Renal cortical epithelial cell (primary cell): ENCODE results near the gene PDZK1IP1. TPM values are rescaled to one million over a fixed set of nuclear protein-coding genes. Genes with fewer than 3 reads are reported as not detected.
"Not testable (repeated sequence)": the region's sequence is repeated elsewhere in the genome, so short reads cannot be mapped to it uniquely, and the experiment has no call there.

Experiments
- DNase-seq: peaks from one replicate; pipeline ENCODE4 v3.0.0-alpha.2; 2011; ENCODE audit warnings: low read depth
- total RNA-seq: library from RNA; depleted of rRNA; stranded (reverse); fragments of >200 nt; gene quantifications from 2 replicates; pipeline ENCODE4 v1.2.3, GENCODE V29; 2014

PDZK1IP1 gene
- total RNA-seq, 1 donor from 2014 or later = 398 TPM

GRCh38 chr1:47223921-47224675, 34.3 kb upstream of the PDZK1IP1 start:
- no peak for DNase-seq

- no peak for DNase-seq
Measured at GRCh38 chr1:47223174-47223920, 33.5 kb upstream of the PDZK1IP1 start.

- no peak for DNase-seq
Measured at GRCh38 chr1:47222476-47222875, 32.6 kb upstream of the PDZK1IP1 start.

- no peak for DNase-seq
Measured at GRCh38 chr1:47219590-47220220, 29.9 kb upstream of the PDZK1IP1 start.

DNA sequence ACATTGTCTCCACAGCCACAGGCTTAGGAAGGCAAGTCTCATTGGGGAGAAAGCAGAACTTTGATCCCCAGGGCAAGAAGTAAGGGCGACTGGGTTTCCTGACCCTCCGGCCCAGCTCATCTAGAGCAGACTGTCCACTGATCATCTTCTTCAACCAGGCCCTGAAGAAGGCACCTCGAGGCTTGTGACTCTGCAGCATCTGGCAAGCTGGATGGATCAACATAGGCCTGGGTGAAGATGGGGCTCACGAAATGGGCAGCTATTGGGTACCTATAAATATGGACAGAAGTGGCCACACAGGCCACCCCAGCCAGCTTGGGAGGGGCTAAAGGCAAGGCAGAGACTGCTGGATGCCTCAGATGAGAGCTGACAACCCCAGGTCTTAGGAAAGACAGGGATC, 29.2 kb upstream of the PDZK1IP1 start:
- no peak for DNase-seq

DNA sequence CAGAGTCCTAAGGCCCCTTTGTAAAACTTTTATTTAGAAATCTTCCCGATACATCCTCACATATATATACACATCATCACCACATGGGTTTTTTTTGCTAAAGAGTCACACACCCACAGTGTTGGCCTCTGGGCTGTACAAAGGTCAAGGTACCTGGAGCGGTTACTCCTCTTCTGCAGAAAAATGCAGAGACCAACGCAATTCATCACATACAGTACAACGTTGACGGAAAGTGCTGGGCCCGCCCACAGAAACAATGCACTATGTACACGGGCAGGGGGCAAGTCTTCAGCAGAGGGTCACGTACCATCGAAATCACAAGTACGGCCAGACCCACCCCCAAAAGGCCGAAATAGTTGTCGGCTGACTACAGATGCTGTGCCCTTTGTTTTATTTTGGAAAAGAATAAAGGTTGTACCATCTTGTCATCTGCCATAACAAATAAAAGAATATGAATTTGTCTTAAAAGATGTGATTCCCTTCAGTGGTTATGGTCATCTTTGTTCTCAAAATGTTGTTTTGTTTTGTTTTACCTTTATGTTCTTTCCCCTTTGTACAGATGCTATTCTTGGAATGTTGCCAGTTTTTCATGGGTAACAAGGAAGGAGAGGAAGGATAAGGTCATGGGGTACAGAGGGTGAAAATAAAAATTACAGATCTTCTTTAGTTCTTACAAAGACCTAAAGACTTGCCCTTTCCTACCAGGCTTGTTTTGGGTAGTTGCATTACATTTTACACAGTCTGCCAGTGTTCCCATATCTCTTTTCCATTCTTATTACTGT, 26.6 kb upstream of the PDZK1IP1 start:
- no peak for DNase-seq

- DNase-seq = no peak
Measured at GRCh38 chr1:47215713-47216112, 25.9 kb upstream of the PDZK1IP1 start.

- DNase-seq = no peak
Measured at GRCh38 chr1:47214549-47214948, 24.7 kb upstream of the PDZK1IP1 start.

DNA sequence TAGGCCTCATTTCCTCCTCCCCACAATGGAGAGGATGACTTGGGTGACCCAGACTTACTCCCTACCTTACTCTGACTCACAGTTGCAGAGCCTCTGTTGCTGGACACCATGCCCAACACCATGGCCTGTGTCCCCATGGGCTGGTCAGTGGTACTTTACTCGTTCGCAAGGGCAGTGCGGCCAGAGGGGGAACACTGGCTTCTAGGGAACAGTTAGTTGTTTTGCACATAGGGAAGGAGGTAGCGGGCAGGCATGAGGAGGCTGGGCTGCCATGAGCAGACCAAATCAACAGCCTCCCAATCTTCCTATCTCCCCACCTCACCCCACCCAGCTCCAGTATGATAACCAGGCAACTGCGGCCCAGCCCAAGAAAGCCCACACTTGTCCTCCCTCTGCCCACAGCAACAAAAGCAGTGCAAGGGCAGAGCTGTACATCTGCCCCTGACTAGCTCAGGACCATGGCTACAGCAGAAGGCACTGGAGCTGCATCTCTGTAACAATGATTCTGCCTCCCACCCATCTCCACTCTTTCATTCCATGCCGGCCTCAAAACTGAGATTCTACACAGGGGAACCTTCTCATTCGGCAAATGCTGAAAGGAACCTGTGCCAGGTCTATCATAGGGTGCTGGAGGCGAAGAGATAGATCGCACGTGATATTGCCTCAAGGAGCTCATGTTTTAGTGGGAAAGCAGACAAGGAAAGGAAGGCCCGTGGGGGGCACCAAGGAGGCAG, 23.6 kb upstream of the PDZK1IP1 start:
- DNase-seq = no peak

DNA sequence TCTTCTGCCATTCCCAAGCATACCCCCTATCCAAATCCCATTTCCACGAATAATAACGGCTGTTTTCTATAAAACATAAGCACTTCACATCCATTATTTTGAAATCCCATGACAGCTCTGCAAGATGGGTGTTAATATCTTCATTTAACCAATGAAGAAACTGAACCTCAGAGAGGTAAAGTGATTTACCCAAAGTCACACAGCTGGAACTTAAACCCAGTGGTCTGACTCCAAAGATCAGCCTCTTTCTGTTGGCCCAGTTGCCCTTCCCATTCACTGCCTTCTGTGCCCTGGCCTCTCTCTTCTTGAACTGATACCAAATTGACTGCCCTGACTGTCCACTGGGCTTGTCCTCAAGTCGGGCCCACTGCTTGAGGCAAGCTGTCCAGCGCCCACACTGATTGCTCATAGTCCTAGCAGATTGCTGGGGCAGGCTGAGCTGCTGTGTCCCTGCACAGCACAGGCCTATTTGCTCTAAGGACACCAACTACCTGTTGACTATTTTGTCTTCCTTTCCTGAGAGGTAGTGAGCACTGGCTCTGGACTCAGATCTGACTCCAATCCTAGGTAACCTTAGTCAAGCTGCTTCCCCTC, 22.9 kb upstream of the PDZK1IP1 start:
- DNase-seq = no peak

GRCh38 chr1:47211796-47212269, 22.0 kb upstream of the PDZK1IP1 start:
- no peak for DNase-seq

- DNase-seq = peak; percentile 60
Measured at GRCh38 chr1:47210666-47211065, 20.8 kb upstream of the PDZK1IP1 start.

DNA sequence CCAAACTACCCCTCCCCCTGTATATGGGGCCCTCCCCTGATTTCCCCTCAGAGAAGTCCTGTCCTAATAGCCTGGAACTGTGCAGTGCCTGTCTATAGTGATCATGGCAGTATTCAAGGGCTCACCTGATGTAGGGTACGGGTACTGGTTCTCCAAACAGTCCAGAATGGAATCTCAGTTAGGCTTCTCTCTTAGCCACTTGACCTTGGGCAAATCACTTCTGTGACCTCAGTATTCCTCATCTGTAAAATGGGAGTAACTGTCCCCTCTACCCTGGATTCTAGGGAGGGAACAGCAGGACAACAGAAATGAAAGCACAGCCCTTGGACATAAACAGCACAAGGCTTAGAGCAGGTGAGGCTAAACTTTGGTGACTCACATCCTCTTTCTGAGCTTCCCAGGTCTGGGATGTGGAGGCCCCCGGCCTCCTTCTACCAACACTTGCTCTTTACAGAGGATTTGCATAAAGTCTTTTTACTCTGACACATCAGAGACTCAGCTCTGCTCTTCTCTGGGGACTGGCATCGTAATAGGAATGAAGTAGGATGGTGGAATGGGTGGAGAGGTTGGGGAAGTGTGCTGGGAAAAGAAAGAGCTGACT, 20.0 kb upstream of the PDZK1IP1 start:
- DNase-seq = peak; percentile 24

- no peak for DNase-seq
Measured at GRCh38 chr1:47209091-47209490, 19.3 kb upstream of the PDZK1IP1 start.

- DNase-seq = no peak
Measured at GRCh38 chr1:47208374-47208850, 18.6 kb upstream of the PDZK1IP1 start.

DNA sequence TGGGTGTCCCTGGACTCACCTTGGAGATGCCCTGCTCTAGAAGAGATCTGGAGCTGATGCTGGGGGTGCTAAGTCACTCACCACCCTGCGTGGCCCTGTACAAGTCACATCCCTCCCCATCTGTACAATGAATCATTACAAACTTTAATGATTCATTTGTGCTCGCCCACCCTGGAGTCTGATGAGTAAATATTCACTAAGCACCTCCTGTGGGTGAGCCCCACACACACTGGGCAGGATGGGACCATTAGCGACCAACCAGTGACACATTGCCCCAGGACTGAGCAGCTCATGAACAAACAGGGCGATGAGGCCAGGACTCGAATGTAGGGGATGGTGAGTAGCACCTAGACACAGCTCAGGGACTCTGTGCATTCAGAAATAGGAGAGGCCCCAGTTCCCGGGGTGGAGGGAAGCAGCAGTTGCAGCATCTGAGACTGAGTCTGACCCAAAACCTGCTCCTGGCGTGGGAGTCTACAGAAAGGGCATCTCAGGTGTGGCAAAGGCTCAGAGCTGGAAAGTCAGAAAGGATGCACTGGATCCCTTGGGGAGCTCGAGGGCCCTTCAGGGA, 18.1 kb upstream of the PDZK1IP1 start:
- peak; percentile 37 for DNase-seq

DNA sequence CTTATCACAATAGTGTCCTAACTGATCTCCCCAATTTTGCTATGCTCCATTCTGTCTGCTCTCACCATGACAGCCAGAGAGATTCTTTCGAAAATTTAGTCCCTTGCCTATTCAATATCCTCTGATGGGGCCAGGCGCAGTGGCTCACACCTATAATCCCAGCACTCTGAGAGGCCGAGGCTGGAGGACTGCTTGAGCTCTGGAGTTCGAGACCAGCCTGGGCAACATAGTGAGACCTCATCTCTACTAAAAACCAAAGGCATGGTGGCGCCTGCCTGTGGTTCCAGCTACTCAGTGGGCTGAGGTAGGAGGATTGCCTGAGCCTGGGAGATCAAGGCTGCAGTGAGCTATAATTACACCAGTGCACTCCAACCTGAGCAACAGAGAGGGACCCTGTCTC, 16.1 kb upstream of the PDZK1IP1 start:
- no peak for DNase-seq

GRCh38 chr1:47203504-47203903, 13.7 kb upstream of the PDZK1IP1 start:
- not testable (repeated sequence) for DNase-seq

GRCh38 chr1:47201179-47201578, 11.3 kb upstream of the PDZK1IP1 start:
- DNase-seq = no peak

DNA sequence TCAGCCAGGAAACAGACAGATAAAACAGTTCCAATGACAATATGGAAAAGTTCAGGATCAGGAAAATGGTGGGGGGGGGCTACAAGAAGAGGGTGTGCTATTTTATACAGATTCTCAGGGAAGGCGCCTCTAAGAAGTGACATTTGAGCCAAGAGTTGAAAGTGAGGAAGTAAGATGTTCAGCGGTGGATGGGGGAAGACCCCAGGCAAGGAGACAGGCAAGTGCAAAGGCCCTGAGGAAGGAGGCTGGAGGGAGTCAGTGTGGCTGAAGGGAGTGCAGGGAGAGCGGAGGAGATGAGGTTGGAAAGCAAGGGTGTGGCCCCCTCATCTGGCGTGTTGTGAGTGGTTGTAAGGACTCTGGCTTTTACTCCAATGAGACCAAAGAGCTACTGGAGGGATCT, 8.4 kb upstream of the PDZK1IP1 start:
- no peak for DNase-seq
